ENCODE results near the gene CFDP1. TPM values are rescaled to one million over a fixed set of nuclear protein-coding genes. Genes with fewer than 3 reads are reported as not detected.
"Not testable (repeated sequence)": the region's sequence is repeated elsewhere in the genome, so short reads cannot be mapped to it uniquely, and the experiment has no call there.

Gene CFDP1
- polyA plus RNA-seq, 4 donors: 108 to 390 (median 236) TPM

DNA sequence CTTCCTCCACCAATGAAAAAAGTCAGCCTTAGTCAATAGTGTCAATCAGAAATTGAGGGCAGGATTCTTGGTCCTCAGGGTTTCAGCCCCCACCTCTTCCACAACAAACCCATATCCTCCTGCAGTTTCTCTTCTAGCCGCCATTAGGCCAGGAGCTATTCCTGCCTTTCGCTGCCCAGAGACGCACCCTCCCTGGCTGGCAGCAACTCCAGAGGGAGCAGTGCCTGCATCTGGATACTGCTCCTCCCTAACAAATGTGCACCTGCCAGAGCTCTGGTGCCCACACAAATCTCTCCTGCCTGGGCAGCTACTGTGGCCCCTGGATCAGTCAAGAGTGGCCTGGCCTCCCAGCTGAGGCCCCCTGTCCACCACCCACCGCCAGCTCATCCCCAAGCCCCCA, 23.2 kb upstream of the CFDP1 start:
- not testable (repeated sequence) for FAIRE-seq; H3K27ac ChIP-seq (ENCODE audit: low read depth in 1 of 3, low read length in 2 of 3); H3K4me3 ChIP-seq (ENCODE audit: low read depth in 1 of 3, low read length in 3 of 3); H3K27me3 ChIP-seq (ENCODE audit: control insufficient read depth in 3 of 3, insufficient read depth in 3 of 3, low read length in 3 of 3); H3K9me3 ChIP-seq (ENCODE audit: control insufficient read depth in 2 of 2, insufficient read depth in 1 of 2, low read depth in 1 of 2, low read length in 1 of 2)
- peak in 1 of 2 donors; percentile 24 for DNase-seq
- 37 to 65% (median 44%) methylated on average over 3 to 4 of the region's 4 CpGs for WGBS, 3 donors
- Histone ChIP-seq H3K4me1 (ENCODE audit: control insufficient read depth in 3 of 3, insufficient read depth in 2 of 3, low read depth in 1 of 3, low read length in 2 of 3) (peaks cover 14 to 62% (median 14%) of the 10 kb centered on the region in 3 donors), H3K36me3 (ENCODE audit: control insufficient read depth in 3 of 3, insufficient read depth in 2 of 3, low read depth in 1 of 3, low read length in 3 of 3) (peaks cover 1 to 26% (median 2%) of the 10 kb centered on the region in 3 donors)

DNA sequence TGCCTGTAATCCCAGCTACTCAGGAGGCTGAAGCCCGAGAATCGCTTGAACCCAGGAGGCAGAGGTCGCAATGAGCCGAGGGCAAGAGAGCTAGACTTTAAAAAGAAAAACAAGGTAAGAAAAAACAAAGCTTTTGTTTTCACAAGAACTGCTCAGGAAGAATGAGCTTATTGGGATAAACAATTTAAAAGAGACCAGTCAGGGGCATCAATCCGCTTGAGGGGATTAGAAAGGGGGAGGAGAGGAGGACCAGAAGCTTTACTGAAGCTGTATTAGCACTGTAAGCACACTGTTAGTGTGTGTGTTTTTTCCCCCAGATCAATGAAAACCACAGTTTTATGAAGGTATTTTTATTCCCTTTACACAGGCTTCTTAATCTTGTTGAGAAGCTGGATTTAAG, 22.4 kb upstream of the CFDP1 start:
- H3K27ac ChIP-seq (ENCODE audit: low read depth in 1 of 3, low read length in 2 of 3): no peak overlapping the region
- FAIRE-seq: no peak
- DNase-seq: no peak
- WGBS, 3 donors: 46 to 75% (median 61%) methylated on average over 5 of the region's 5 CpGs
- no peak overlapping the region for H3K4me3 ChIP-seq (ENCODE audit: low read depth in 1 of 3, low read length in 3 of 3)
- H3K27me3 ChIP-seq (ENCODE audit: control insufficient read depth in 3 of 3, insufficient read depth in 3 of 3, low read length in 3 of 3): no peaks in the 10 kb centered on the region
- peaks cover 14 to 57% (median 14%) of the 10 kb centered on the region in 3 donors for H3K4me1 ChIP-seq (ENCODE audit: control insufficient read depth in 3 of 3, insufficient read depth in 2 of 3, low read depth in 1 of 3, low read length in 2 of 3)
- H3K36me3 ChIP-seq (ENCODE audit: control insufficient read depth in 3 of 3, insufficient read depth in 2 of 3, low read depth in 1 of 3, low read length in 3 of 3): peaks cover 2 to 32% (median 3%) of the 10 kb centered on the region in 3 donors
- H3K9me3 ChIP-seq (ENCODE audit: control insufficient read depth in 2 of 2, insufficient read depth in 1 of 2, low read depth in 1 of 2, low read length in 1 of 2): no peaks in the 10 kb centered on the region

DNA sequence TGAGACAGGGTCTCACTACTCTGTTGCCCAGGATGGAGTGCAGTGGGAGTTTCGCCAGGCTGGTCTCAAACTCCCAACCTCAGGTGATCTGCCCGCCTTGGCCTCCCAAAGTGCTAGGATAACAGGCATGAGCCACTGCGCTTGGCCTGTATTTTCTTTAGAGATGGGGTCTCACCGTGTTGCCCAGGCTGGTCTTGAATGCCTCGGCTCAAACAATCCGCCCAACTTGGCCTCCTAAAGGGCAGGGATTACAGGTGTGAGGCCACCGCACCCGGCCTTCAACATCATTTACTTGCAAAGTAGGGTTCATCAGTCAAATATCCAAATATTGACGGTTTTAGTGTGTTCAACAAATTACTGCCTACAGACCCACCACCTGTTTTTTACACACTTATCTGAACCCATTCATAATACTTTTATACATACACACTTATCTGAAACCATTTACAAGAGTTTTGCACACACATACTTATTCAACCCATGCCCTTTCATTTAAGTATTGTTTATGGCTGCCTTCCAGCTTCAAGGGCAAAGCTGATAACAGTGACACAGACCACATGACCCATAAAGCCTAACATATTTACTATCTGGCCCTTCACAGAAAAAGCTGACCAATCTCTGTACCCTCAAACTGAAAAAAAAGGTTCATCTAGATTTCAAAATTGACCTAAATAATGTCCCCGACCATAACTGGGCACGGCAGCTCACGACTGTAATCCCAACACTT, 19.3 kb upstream of the CFDP1 start:
- DNase-seq: peak; percentile 60 to 73
- peaks cover 2 to 36% (median 9%) of the 10 kb centered on the region in 3 donors for H3K36me3 ChIP-seq (ENCODE audit: control insufficient read depth in 3 of 3, insufficient read depth in 2 of 3, low read depth in 1 of 3, low read length in 3 of 3)
- H3K27me3 ChIP-seq (ENCODE audit: control insufficient read depth in 3 of 3, insufficient read depth in 3 of 3, low read length in 3 of 3): no peaks in the 10 kb centered on the region
- no peak for FAIRE-seq
- no peak overlapping the region for H3K4me3 ChIP-seq (ENCODE audit: low read depth in 1 of 3, low read length in 3 of 3)
- peak overlapping the region in 1 of 3 donors; percentile 13 for H3K27ac ChIP-seq (ENCODE audit: low read depth in 1 of 3, low read length in 2 of 3)
- whole genome bisulfite sequencing, 3 donors: 47 to 78% (median 55%) methylated on average over 12 of the region's 12 CpGs
- peaks cover 9 to 39% (median 14%) of the 10 kb centered on the region in 3 donors for H3K4me1 ChIP-seq (ENCODE audit: control insufficient read depth in 3 of 3, insufficient read depth in 2 of 3, low read depth in 1 of 3, low read length in 2 of 3)
- H3K9me3 ChIP-seq (ENCODE audit: control insufficient read depth in 2 of 2, insufficient read depth in 1 of 2, low read depth in 1 of 2, low read length in 1 of 2): no peaks in the 10 kb centered on the region

DNA sequence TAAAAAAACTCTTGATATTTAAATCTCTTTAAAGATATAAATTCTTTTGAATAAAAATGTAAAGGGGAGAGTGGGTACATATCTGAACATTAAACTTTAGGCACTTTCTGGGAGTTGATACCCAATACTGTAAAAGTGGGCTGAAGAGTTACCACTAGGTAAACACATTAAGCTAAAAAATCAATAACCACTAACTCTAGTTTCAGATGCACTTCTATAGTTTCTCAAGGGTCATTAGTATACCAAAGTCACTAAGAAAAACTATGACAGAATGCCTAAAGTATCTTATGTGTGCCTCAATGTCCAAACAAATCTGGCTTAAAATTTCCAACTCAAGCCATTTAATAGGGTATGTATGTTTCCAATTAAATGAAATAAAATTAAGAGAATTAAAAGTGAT, 13.1 kb upstream of the CFDP1 start:
- no peak for FAIRE-seq
- no peak for DNase-seq
- H3K36me3 ChIP-seq (ENCODE audit: control insufficient read depth in 3 of 3, insufficient read depth in 2 of 3, low read depth in 1 of 3, low read length in 3 of 3): peaks cover 0 to 31% (median 9%) of the 10 kb centered on the region in 3 donors
- no peaks in the 10 kb centered on the region for H3K27me3 ChIP-seq (ENCODE audit: control insufficient read depth in 3 of 3, insufficient read depth in 3 of 3, low read length in 3 of 3)
- H3K27ac ChIP-seq (ENCODE audit: low read depth in 1 of 3, low read length in 2 of 3): no peak overlapping the region
- H3K4me1 ChIP-seq (ENCODE audit: control insufficient read depth in 3 of 3, insufficient read depth in 2 of 3, low read depth in 1 of 3, low read length in 2 of 3): peaks cover 0 to 2% (median 0%) of the 10 kb centered on the region in 3 donors
- no peak overlapping the region for H3K4me3 ChIP-seq (ENCODE audit: low read depth in 1 of 3, low read length in 3 of 3)
- H3K9me3 ChIP-seq (ENCODE audit: control insufficient read depth in 2 of 2, insufficient read depth in 1 of 2, low read depth in 1 of 2, low read length in 1 of 2): no peaks in the 10 kb centered on the region

- no peak for FAIRE-seq
- H3K4me3 ChIP-seq (ENCODE audit: low read depth in 1 of 3, low read length in 3 of 3): no peak overlapping the region
- H3K27me3 ChIP-seq (ENCODE audit: control insufficient read depth in 3 of 3, insufficient read depth in 3 of 3, low read length in 3 of 3): no peaks in the 10 kb centered on the region
- H3K4me1 ChIP-seq (ENCODE audit: control insufficient read depth in 3 of 3, insufficient read depth in 2 of 3, low read depth in 1 of 3, low read length in 2 of 3): peaks cover 0 to 2% (median 0%) of the 10 kb centered on the region in 3 donors
- no peak overlapping the region for H3K27ac ChIP-seq (ENCODE audit: low read depth in 1 of 3, low read length in 2 of 3)
- H3K36me3 ChIP-seq (ENCODE audit: control insufficient read depth in 3 of 3, insufficient read depth in 2 of 3, low read depth in 1 of 3, low read length in 3 of 3): peaks cover 0 to 24% (median 5%) of the 10 kb centered on the region in 3 donors
- DNase-seq: no peak
- WGBS, 3 donors: 80 to 87% (median 82%) methylated on average over 5 of the region's 5 CpGs
- no peaks in the 10 kb centered on the region for H3K9me3 ChIP-seq (ENCODE audit: control insufficient read depth in 2 of 2, insufficient read depth in 1 of 2, low read depth in 1 of 2, low read length in 1 of 2)
Observed at GRCh38 chr16:75445298-75445697, 12.0 kb upstream of the CFDP1 start.

DNA sequence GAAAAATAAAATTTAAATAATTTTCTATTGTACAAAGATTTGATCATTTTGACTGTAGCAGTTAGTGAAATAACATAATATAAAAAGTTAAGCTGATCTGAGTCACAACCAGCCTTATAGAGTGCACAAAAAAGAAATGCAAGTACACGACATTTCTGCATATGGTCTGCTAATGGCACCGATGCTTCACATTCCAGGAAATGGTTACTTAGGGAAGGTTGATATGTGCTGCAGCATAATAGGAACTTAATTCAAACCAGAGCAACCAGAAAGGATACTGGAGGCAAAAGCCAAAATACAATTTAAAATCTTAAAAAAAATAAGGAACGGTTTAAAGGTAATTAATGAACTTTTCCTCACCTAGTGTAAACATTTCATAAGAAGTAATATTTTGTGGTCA, 10.0 kb upstream of the CFDP1 start:
- no peak overlapping the region for H3K27ac ChIP-seq (ENCODE audit: low read depth in 1 of 3, low read length in 2 of 3)
- WGBS, 3 donors: 72 to 89% (median 85%) methylated on average over 3 of the region's 3 CpGs
- H3K4me1 ChIP-seq (ENCODE audit: control insufficient read depth in 3 of 3, insufficient read depth in 2 of 3, low read depth in 1 of 3, low read length in 2 of 3): peaks cover 0 to 2% (median 0%) of the 10 kb centered on the region in 3 donors
- H3K36me3 ChIP-seq (ENCODE audit: control insufficient read depth in 3 of 3, insufficient read depth in 2 of 3, low read depth in 1 of 3, low read length in 3 of 3): peaks cover 0 to 15% (median 2%) of the 10 kb centered on the region in 3 donors
- FAIRE-seq (no peak), DNase-seq (no peak)
- no peak overlapping the region for H3K4me3 ChIP-seq (ENCODE audit: low read depth in 1 of 3, low read length in 3 of 3)
- H3K27me3 ChIP-seq (ENCODE audit: control insufficient read depth in 3 of 3, insufficient read depth in 3 of 3, low read length in 3 of 3): no peaks in the 10 kb centered on the region
- H3K9me3 ChIP-seq (ENCODE audit: control insufficient read depth in 2 of 2, insufficient read depth in 1 of 2, low read depth in 1 of 2, low read length in 1 of 2): no peaks in the 10 kb centered on the region

DNA sequence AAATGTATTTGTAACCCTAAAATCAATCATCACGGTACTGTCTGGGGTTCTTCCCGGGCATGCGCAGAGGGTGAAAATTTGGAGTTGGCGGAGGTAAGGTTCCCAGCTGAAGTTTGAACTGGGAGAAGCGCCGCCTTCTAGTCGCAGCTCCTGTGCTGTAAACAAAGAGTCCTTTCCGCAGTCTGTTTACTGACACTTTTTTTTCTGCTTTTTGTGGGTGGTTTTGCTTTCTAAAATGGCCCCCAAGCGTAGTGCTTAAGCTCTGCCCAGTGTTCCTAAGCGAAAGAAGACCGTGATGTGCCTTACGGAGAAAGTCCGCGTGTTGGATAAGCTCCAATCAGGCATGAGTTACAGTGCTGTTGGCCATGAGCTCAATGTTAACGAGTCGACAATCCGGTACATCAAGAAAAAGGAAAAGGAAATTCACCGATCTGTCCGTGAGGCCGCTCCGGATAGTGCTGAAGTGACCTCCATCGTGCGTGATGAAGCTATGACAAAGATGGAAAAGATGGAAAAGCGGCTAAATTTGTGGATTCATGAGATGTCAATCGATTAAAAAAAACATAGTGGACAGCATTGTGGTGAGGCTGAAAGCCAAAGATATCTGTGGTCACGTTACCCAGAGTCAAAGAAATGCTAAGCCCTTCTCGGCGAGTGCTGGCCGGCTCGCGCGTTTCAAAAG, 570 bp upstream of the CFDP1 start:
- no peak for FAIRE-seq
- WGBS, 3 donors: 2 to 4% (median 3%) methylated on average over 32 of the region's 32 CpGs

GRCh38 chr16:75429621-75430403, 3.5 kb downstream of the CFDP1 start:
- 84 to 86% (median 86%) methylated on average over 11 of the region's 11 CpGs for WGBS, 3 donors
- Histone ChIP-seq H3K4me3 (ENCODE audit: low read depth in 1 of 3, low read length in 3 of 3) (no peak overlapping the region), H3K9me3 (ENCODE audit: control insufficient read depth in 2 of 2, insufficient read depth in 1 of 2, low read depth in 1 of 2, low read length in 1 of 2) (no peaks in the 10 kb centered on the region), H3K27ac (ENCODE audit: low read depth in 1 of 3, low read length in 2 of 3) (no peak overlapping the region), H3K27me3 (ENCODE audit: control insufficient read depth in 3 of 3, insufficient read depth in 3 of 3, low read length in 3 of 3) (no peaks in the 10 kb centered on the region), H3K4me1 (ENCODE audit: control insufficient read depth in 3 of 3, insufficient read depth in 2 of 3, low read depth in 1 of 3, low read length in 2 of 3) (peaks cover 0 to 4% (median 0%) of the 10 kb centered on the region in 3 donors), H3K36me3 (ENCODE audit: control insufficient read depth in 3 of 3, insufficient read depth in 2 of 3, low read depth in 1 of 3, low read length in 3 of 3) (peaks cover 0 to 21% (median 0%) of the 10 kb centered on the region in 3 donors)
- no peak for DNase-seq
- no peak for FAIRE-seq

More for the DNA sequence above, 570 bp upstream of the CFDP1 start:
- Histone ChIP-seq H3K4me1 (ENCODE audit: control insufficient read depth in 3 of 3, insufficient read depth in 2 of 3, low read depth in 1 of 3, low read length in 2 of 3) (peaks cover 0 to 4% (median 2%) of the 10 kb centered on the region in 3 donors), H3K9me3 (ENCODE audit: control insufficient read depth in 2 of 2, insufficient read depth in 1 of 2, low read depth in 1 of 2, low read length in 1 of 2) (peaks cover 0 to 10% of the 10 kb centered on the region in 2 donors), H3K27me3 (ENCODE audit: control insufficient read depth in 3 of 3, insufficient read depth in 3 of 3, low read length in 3 of 3) (no peaks in the 10 kb centered on the region), H3K4me3 (ENCODE audit: low read depth in 1 of 3, low read length in 3 of 3) (peak overlapping the region; percentile 5 to 94 (median 88)), H3K36me3 (ENCODE audit: control insufficient read depth in 3 of 3, insufficient read depth in 2 of 3, low read depth in 1 of 3, low read length in 3 of 3) (peaks cover 0 to 18% (median 0%) of the 10 kb centered on the region in 3 donors), H3K27ac (ENCODE audit: low read depth in 1 of 3, low read length in 2 of 3) (peak overlapping the region; percentile 94 to 98 (median 97))
- DNase-seq: peak; percentile 90 to 94

Measured in small intestine (tissue), 7 donors.